ENCODE results near the gene CDH23. TPM values are rescaled to one million over a fixed set of nuclear protein-coding genes. Genes with fewer than 3 reads are reported as not detected.

Gene CDH23
- total RNA-seq, 8 experiments from 2014 or later, result 1.6 to 81.3 (median 3.3) TPM

- Histone ChIP-seq H3K4me1 (replicated peaks in 1 of 2) (peaks cover 44 to 61% of the 10 kb centered on the region in 2 donors), H3K27ac (no peak overlapping the region), H3K4me3 (no peak overlapping the region)
- 0 to 80% (median 36%) methylated on average over 1 to 3 of the region's 3 CpGs; no CpG with 5 or more reads in 2 of the 10 experiments for WGBS, 10 experiments
- in situ Hi-C loops (cut with MboI; ENCODE audit: low pct_unique_long_range_greater_than_20kb in 2 of 9, low sequenced_read_pairs in 9 of 9, unreplicated experiment in 9 of 9), result no loop called here
- ATAC-seq (replicated peaks in 6 of 8), result peak in 3 of 8 experiments; percentile 24 to 66 (median 27)
Observed at GRCh38 chr10:71539442-71540118, 142.9 kb downstream of the CDH23 start.

- in situ Hi-C loops (cut with MboI; ENCODE audit: low pct_unique_long_range_greater_than_20kb in 2 of 9, low sequenced_read_pairs in 9 of 9, unreplicated experiment in 9 of 9), result no loop called here
- peak in 3 of 8 experiments; percentile 70 to 75 (median 72) for ATAC-seq (replicated peaks in 6 of 8)
- H3K27ac ChIP-seq, result no peak overlapping the region
- no peak overlapping the region for H3K4me3 ChIP-seq
- WGBS, 10 experiments, result 11 to 100% (median 60%) methylated on average over 1 to 4 of the region's 7 CpGs; no CpG with 5 or more reads in 5 of the 10 experiments
- H3K4me1 ChIP-seq (replicated peaks in 1 of 2), result peaks cover 54 to 65% of the 10 kb centered on the region in 2 donors
Observed at GRCh38 chr10:71542478-71542877, 145.8 kb downstream of the CDH23 start.

GRCh38 chr10:71543608-71544170 is 147.0 kb downstream of the CDH23 start:
- 0 to 80% (median 47%) methylated on average over 1 to 3 of the region's 3 CpGs; no CpG with 5 or more reads in 2 of the 10 experiments for WGBS, 10 experiments
- ATAC-seq (replicated peaks in 6 of 8), result no peak
- peaks cover 66 to 75% of the 10 kb centered on the region in 2 donors for H3K4me1 ChIP-seq (replicated peaks in 1 of 2)
- in situ Hi-C loops (cut with MboI; ENCODE audit: low pct_unique_long_range_greater_than_20kb in 2 of 9, low sequenced_read_pairs in 9 of 9, unreplicated experiment in 9 of 9), result no loop called here
- no peak overlapping the region for H3K4me3 ChIP-seq
- H3K27ac ChIP-seq, result no peak overlapping the region

- Histone ChIP-seq H3K27ac (peak overlapping the region; percentile 39 to 57), H3K4me3 (no peak overlapping the region), H3K4me1 (replicated peaks in 1 of 2) (peaks cover 72 to 77% of the 10 kb centered on the region in 2 donors)
- WGBS, 10 experiments, result 0 to 80% (median 57%) methylated on average over 1 to 5 of the region's 10 CpGs; no CpG with 5 or more reads in 4 of the 10 experiments
- in situ Hi-C loops (cut with MboI; ENCODE audit: low pct_unique_long_range_greater_than_20kb in 2 of 9, low sequenced_read_pairs in 9 of 9, unreplicated experiment in 9 of 9), result no loop called here
- peak in 1 of 8 experiments; percentile 1 for ATAC-seq (replicated peaks in 6 of 8)
Observed at GRCh38 chr10:71545001-71545400, 148.3 kb downstream of the CDH23 start.

GRCh38 chr10:71546220-71546619 is 149.5 kb downstream of the CDH23 start:
- H3K4me1 ChIP-seq (replicated peaks in 1 of 2), result peaks cover 76 to 79% of the 10 kb centered on the region in 2 donors
- H3K27ac ChIP-seq, result no peak overlapping the region
- in situ Hi-C loops (cut with MboI; ENCODE audit: low pct_unique_long_range_greater_than_20kb in 2 of 9, low sequenced_read_pairs in 9 of 9, unreplicated experiment in 9 of 9), result no loop called here
- no peak for ATAC-seq (replicated peaks in 6 of 8)
- no peak overlapping the region for H3K4me3 ChIP-seq
- 54 to 100% (median 95%) methylated on average over 1 to 7 of the region's 7 CpGs; no CpG with 5 or more reads in 2 of the 10 experiments for WGBS, 10 experiments

- peak overlapping the region; percentile 56 to 77 for H3K27ac ChIP-seq
- H3K4me3 ChIP-seq, result no peak overlapping the region
- whole genome bisulfite sequencing, 10 experiments, result 28 to 100% (median 77%) methylated on average over 2 to 6 of the region's 12 CpGs; no CpG with 5 or more reads in 3 of the 10 experiments
- peak in 3 of 8 experiments; percentile 23 to 48 (median 24) for ATAC-seq (replicated peaks in 6 of 8)
- H3K4me1 ChIP-seq (replicated peaks in 1 of 2), result peaks cover 73 to 80% of the 10 kb centered on the region in 2 donors
- in situ Hi-C loops (cut with MboI; ENCODE audit: low pct_unique_long_range_greater_than_20kb in 2 of 9, low sequenced_read_pairs in 9 of 9, unreplicated experiment in 9 of 9), result no loop called here
Observed at GRCh38 chr10:71547312-71547711, 150.6 kb downstream of the CDH23 start.

GRCh38 chr10:71547876-71548846 is 151.4 kb downstream of the CDH23 start:
- H3K4me1 ChIP-seq (replicated peaks in 1 of 2), result peaks cover 77 to 84% of the 10 kb centered on the region in 2 donors
- H3K4me3 ChIP-seq, result no peak overlapping the region
- WGBS, 10 experiments, result 0 to 31% (median 25%) methylated on average over 1 to 6 of the region's 20 CpGs; no CpG with 5 or more reads in 6 of the 10 experiments
- H3K27ac ChIP-seq, result peak overlapping the region; percentile 56 to 77
- peak; percentile 44 to 92 (median 86) for ATAC-seq (replicated peaks in 6 of 8)
- in situ Hi-C loops (cut with MboI; ENCODE audit: low pct_unique_long_range_greater_than_20kb in 2 of 9, low sequenced_read_pairs in 9 of 9, unreplicated experiment in 9 of 9), result no loop called here

- H3K4me3 ChIP-seq, result no peak overlapping the region
- no peak overlapping the region for H3K27ac ChIP-seq
- no peak for ATAC-seq (replicated peaks in 6 of 8)
- in situ Hi-C loops (cut with MboI; ENCODE audit: low pct_unique_long_range_greater_than_20kb in 2 of 9, low sequenced_read_pairs in 9 of 9, unreplicated experiment in 9 of 9), result loop anchor here in 3 of 9 experiments (25.0 kb wide), 1 partner anchor 163 kb away; the partner anchor contains the start of gene CDH23 (in 3 of the 3)
- peaks cover 70 to 73% of the 10 kb centered on the region in 2 donors for H3K4me1 ChIP-seq (replicated peaks in 1 of 2)
- 14 to 100% (median 92%) methylated on average over 1 to 7 of the region's 11 CpGs; no CpG with 5 or more reads in 1 of the 10 experiments for WGBS, 10 experiments
Observed at GRCh38 chr10:71549766-71550533, 153.2 kb downstream of the CDH23 start.

GRCh38 chr10:71550628-71551027 is 153.9 kb downstream of the CDH23 start:
- peak in 2 of 8 experiments; percentile 4 to 26 for ATAC-seq (replicated peaks in 6 of 8)
- no peak overlapping the region for H3K4me3 ChIP-seq
- in situ Hi-C loops (cut with MboI; ENCODE audit: low pct_unique_long_range_greater_than_20kb in 2 of 9, low sequenced_read_pairs in 9 of 9, unreplicated experiment in 9 of 9), result loop anchor here in 3 of 9 experiments (25.0 kb wide), 1 partner anchor 163 kb away; the partner anchor contains the start of gene CDH23 (in 3 of the 3)
- WGBS, 10 experiments, result 5 to 74% (median 32%) methylated on average over 2 to 5 of the region's 7 CpGs
- H3K27ac ChIP-seq, result no peak overlapping the region
- H3K4me1 ChIP-seq (replicated peaks in 1 of 2), result peaks cover 63 to 66% of the 10 kb centered on the region in 2 donors

GRCh38 chr10:71551970-71552369 is 155.2 kb downstream of the CDH23 start:
- ATAC-seq (replicated peaks in 6 of 8), result no peak
- in situ Hi-C loops (cut with MboI; ENCODE audit: low pct_unique_long_range_greater_than_20kb in 2 of 9, low sequenced_read_pairs in 9 of 9, unreplicated experiment in 9 of 9), result loop anchor here in 3 of 9 experiments (25.0 kb wide), 1 partner anchor 165 kb away; the partner anchor contains the start of gene CDH23 (in 3 of the 3)
- 40 to 100% (median 91%) methylated on average over 1 to 2 of the region's 3 CpGs; no CpG with 5 or more reads in 4 of the 10 experiments for WGBS, 10 experiments
- Histone ChIP-seq H3K4me3 (no peak overlapping the region), H3K27ac (no peak overlapping the region), H3K4me1 (replicated peaks in 1 of 2) (peaks cover 59 to 63% of the 10 kb centered on the region in 2 donors)

- ATAC-seq (replicated peaks in 6 of 8), result peak; percentile 65 to 89 (median 80)
- Histone ChIP-seq H3K4me1 (replicated peaks in 1 of 2) (peaks cover 46 to 50% of the 10 kb centered on the region in 2 donors), H3K27ac (peak overlapping the region; percentile 1 to 3), H3K4me3 (no peak overlapping the region)
- 0% methylated on average over 2 of the region's 5 CpGs; no CpG with 5 or more reads in 9 of the 10 experiments for WGBS, 10 experiments
- in situ Hi-C loops (cut with MboI; ENCODE audit: low pct_unique_long_range_greater_than_20kb in 2 of 9, low sequenced_read_pairs in 9 of 9, unreplicated experiment in 9 of 9), result loop anchor here in 3 of 9 experiments (25.0 kb wide), 1 partner anchor 166 kb away; the partner anchor contains the start of gene CDH23 (in 3 of the 3)
Observed at GRCh38 chr10:71553432-71553831, 156.7 kb downstream of the CDH23 start.

Measured in motor neuron (in vitro differentiated cells).